ENCODE data around the gene HEMK1.

The HEMK1 gene

DNA sequence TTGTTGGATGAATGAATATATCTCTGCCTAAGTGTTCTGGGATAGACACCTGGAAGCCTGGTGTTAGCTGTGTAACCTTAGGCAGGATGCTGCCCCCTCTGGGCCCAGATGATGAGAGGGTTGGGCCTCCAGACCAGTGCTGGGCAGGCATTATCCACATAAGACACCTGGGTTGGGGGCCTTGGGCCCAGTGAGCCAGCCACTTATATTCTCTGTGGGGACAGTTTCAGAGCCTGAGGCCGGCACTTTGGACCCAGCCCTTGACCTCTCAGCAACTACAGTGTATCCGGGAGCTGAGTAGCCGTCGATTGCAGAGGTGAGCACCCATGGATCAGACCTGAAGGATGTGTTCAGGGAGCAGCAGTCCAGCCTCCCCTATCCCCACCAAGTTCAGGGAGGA lies 2.2 kb downstream of the HEMK1 start:
- no peak overlapping the region for H3K27ac ChIP-seq (ENCODE audit: low read depth, low read length)
- H3F3A ChIP-seq (ENCODE audit: control insufficient read depth, insufficient read depth): no peaks in the 10 kb centered on the region
- no peaks in the 10 kb centered on the region for H3K9me3 ChIP-seq (ENCODE audit: control insufficient read depth, insufficient read depth, low read length)

DNA sequence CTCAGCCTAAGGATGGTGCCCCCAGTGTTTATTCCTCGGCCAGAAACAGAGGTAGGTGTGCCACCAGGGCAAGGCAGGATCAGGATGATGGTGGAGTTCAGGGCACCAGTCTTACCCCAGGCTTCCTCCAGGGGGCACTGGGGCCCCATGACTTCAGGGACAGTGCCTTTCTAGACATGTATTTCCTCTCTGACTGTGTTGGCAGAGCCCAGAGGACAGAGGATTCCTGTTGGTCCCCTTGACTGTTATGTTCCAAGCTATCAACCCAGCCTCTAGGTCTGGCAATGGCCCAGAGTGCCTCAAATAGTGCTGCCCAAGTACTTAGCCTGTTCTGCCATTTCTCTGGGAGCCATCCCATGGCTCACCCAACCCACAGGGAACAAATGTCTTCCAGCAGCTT lies 2.8 kb downstream of the HEMK1 start:
- TF ChIP-seq EZH2phosphoT487 (IDR thresholded peaks at IDR 0.05; ENCODE audit: borderline replicate concordance, low read length): no peak
- TF ChIP-seq, protein P1, sequence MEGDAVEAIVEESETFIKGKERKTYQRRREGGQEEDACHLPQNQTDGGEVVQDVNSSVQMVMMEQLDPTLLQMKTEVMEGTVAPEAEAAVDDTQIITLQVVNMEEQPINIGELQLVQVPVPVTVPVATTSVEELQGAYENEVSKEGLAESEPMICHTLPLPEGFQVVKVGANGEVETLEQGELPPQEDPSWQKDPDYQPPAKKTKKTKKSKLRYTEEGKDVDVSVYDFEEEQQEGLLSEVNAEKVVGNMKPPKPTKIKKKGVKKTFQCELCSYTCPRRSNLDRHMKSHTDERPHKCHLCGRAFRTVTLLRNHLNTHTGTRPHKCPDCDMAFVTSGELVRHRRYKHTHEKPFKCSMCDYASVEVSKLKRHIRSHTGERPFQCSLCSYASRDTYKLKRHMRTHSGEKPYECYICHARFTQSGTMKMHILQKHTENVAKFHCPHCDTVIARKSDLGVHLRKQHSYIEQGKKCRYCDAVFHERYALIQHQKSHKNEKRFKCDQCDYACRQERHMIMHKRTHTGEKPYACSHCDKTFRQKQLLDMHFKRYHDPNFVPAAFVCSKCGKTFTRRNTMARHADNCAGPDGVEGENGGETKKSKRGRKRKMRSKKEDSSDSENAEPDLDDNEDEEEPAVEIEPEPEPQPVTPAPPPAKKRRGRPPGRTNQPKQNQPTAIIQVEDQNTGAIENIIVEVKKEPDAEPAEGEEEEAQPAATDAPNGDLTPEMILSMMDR (IDR thresholded peaks at IDR 0.05; ENCODE audit: low read depth, low read length, poor library complexity, severe bottlenecking): peak; percentile 78
- no peaks in the 10 kb centered on the region for H3K9me2 ChIP-seq (replicated peaks; ENCODE audit: control insufficient read depth, low read length)
- H3K36me3 ChIP-seq (ENCODE audit: control insufficient read depth, low read length): peaks cover 10% of the 10 kb centered on the region
- no peaks in the 10 kb centered on the region for H4K20me1 ChIP-seq (ENCODE audit: control insufficient read depth, insufficient read depth, low read depth, low read length)
- H3F3A ChIP-seq (ENCODE audit: control insufficient read depth, insufficient read depth): no peaks in the 10 kb centered on the region
- no peak overlapping the region for H3K4me3 ChIP-seq (ENCODE audit: low read length)
- H3K4me2 ChIP-seq (ENCODE audit: low read length): no peak overlapping the region
- peaks cover 10% of the 10 kb centered on the region for H3K79me2 ChIP-seq (ENCODE audit: control insufficient read depth, low read length)
- no peaks in the 10 kb centered on the region for H3K9me3 ChIP-seq (ENCODE audit: control insufficient read depth, insufficient read depth, low read length)
- no peak overlapping the region for H3K27ac ChIP-seq (ENCODE audit: low read depth, low read length)
- H3K27me3 ChIP-seq (ENCODE audit: control insufficient read depth, low read length): peaks cover 3% of the 10 kb centered on the region
- peaks cover 25% of the 10 kb centered on the region for H3K4me1 ChIP-seq (ENCODE audit: control insufficient read depth, low read length)

More for the DNA sequence above, 2.2 kb downstream of the HEMK1 start:
- TF ChIP-seq, protein P1 (IDR thresholded peaks at IDR 0.05; ENCODE audit: low read depth, low read length, poor library complexity, severe bottlenecking): no peak
- TF ChIP-seq EZH2phosphoT487 (IDR thresholded peaks at IDR 0.05; ENCODE audit: borderline replicate concordance, low read length): no peak
- Histone ChIP-seq H3K27me3 (ENCODE audit: control insufficient read depth, low read length) (peaks cover 10% of the 10 kb centered on the region), H3K79me2 (ENCODE audit: control insufficient read depth, low read length) (peaks cover 10% of the 10 kb centered on the region), H3K4me2 (ENCODE audit: low read length) (no peak overlapping the region), H3K4me1 (ENCODE audit: control insufficient read depth, low read length) (peaks cover 27% of the 10 kb centered on the region), H3K4me3 (ENCODE audit: low read length) (no peak overlapping the region), H3K9me2 (replicated peaks; ENCODE audit: control insufficient read depth, low read length) (no peaks in the 10 kb centered on the region), H3K36me3 (ENCODE audit: control insufficient read depth, low read length) (peaks cover 10% of the 10 kb centered on the region), H4K20me1 (ENCODE audit: control insufficient read depth, insufficient read depth, low read depth, low read length) (no peaks in the 10 kb centered on the region)

DNA sequence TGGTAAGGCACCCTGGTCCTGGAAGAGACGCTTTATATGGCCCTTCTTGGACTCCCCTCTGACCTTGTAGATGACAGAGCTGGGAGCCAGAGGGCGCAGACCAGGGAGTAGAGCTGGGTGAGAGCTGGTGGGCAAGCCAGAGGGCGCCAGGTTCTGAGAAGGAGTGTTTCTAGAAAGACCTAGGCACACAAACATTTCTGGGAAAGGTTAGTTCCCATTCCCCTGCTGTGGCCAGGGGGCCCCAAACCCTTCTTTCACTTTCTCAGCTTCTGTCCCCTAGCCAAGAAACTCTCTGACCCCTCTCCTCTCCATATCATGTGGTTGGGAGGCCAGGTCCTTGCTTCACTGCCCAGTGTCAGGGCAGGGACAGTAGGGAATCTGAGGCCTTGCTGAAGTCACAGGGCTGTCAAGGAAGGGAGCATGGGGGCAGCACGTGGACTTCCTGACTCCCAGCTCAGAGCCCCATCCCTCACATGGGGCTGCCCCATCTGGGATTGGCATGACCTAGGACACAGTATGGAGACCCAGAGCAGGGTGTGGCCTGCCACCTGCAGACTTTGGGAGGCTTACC lies 3.6 kb downstream of the HEMK1 start:
- TF ChIP-seq, protein P1 (IDR thresholded peaks at IDR 0.05; ENCODE audit: low read depth, low read length, poor library complexity, severe bottlenecking): no peak
- TF ChIP-seq EZH2phosphoT487 (IDR thresholded peaks at IDR 0.05; ENCODE audit: borderline replicate concordance, low read length): no peak
- Histone ChIP-seq H3K27me3 (ENCODE audit: control insufficient read depth, low read length) (no peaks in the 10 kb centered on the region), H3K36me3 (ENCODE audit: control insufficient read depth, low read length) (peaks cover 10% of the 10 kb centered on the region), H3K4me3 (ENCODE audit: low read length) (no peak overlapping the region), H3K4me1 (ENCODE audit: control insufficient read depth, low read length) (peaks cover 18% of the 10 kb centered on the region), H4K20me1 (ENCODE audit: control insufficient read depth, insufficient read depth, low read depth, low read length) (no peaks in the 10 kb centered on the region), H3F3A (ENCODE audit: control insufficient read depth, insufficient read depth) (no peaks in the 10 kb centered on the region), H3K4me2 (ENCODE audit: low read length) (no peak overlapping the region), H3K9me3 (ENCODE audit: control insufficient read depth, insufficient read depth, low read length) (no peaks in the 10 kb centered on the region), H3K27ac (ENCODE audit: low read depth, low read length) (no peak overlapping the region), H3K9me2 (replicated peaks; ENCODE audit: control insufficient read depth, low read length) (no peaks in the 10 kb centered on the region), H3K79me2 (ENCODE audit: control insufficient read depth, low read length) (peaks cover 10% of the 10 kb centered on the region)

Data from DOHH2 (cell line).